HCT116 (cell line): Measurements from ENCODE around the gene ZC3H13.

Experiments
- CEBPB ChIP-seq: IDR thresholded peaks from 2 replicates; pipeline ENCODE4 v1.6.1; 2012; ENCODE audit warnings: low read depth
- ELF1 ChIP-seq: IDR thresholded peaks from 2 replicates; pipeline ENCODE4 v1.6.1; 2012; ENCODE audit warnings: low read depth, borderline replicate concordance
- JUND ChIP-seq: IDR thresholded peaks from 2 replicates; pipeline ENCODE4 v1.6.1; 2012
- POLR2A ChIP-seq: IDR thresholded peaks from 2 replicates; pipeline ENCODE4 v1.7.0; 2011; ENCODE audit warnings: borderline replicate concordance; ENCODE audit not compliant: insufficient read depth, insufficient read length; ENCODE audit errors: extremely low read depth
- POLR2AphosphoS5 ChIP-seq: IDR thresholded peaks from 2 replicates; pipeline ENCODE4 v1.6.1; 2011; ENCODE audit warnings: mild to moderate bottlenecking, low read depth, low read length, moderate library complexity
- RAD21 ChIP-seq: IDR thresholded peaks from 2 replicates; pipeline ENCODE4 v1.6.1; 2012; ENCODE audit warnings: low read depth, mild to moderate bottlenecking
- SP1 ChIP-seq: IDR thresholded peaks from 2 replicates; pipeline ENCODE4 v1.6.1; 2012; ENCODE audit warnings: low read depth
- YY1 ChIP-seq: IDR thresholded peaks from 2 replicates; pipeline ENCODE4 v1.6.1; 2011; ENCODE audit warnings: low read length, low read depth, moderate library complexity, mild to moderate bottlenecking; ENCODE audit not compliant: insufficient replicate concordance; ENCODE audit errors: extremely low read depth
- TF ChIP-seq, protein P1 (sequence below), 3 experiments: fragments of 200-600 bp in 1 of 3; sonication (generic) in 1 of 3; IDR thresholded peaks in 2 of 3; conservative IDR thresholded peaks in 1 of 3; 2 replicates each; pipeline ENCODE4 v1.5.1; 2012 to 2017; ENCODE audit warnings: low read depth in 2 of 3, low read length in 2 of 3, antibody characterized with exemption in 1 of 3, borderline replicate concordance in 1 of 3, control low read depth in 1 of 3, mild to moderate bottlenecking in 1 of 3, mixed read lengths in 1 of 3, mixed run types in 1 of 3, moderate library complexity in 1 of 3; ENCODE audit not compliant: insufficient read depth in 1 of 3
- TF ChIP-seq, protein P2 (sequence below): IDR thresholded peaks from 2 replicates; pipeline ENCODE4 v1.6.1; 2012; ENCODE audit warnings: low read depth

DNA sequence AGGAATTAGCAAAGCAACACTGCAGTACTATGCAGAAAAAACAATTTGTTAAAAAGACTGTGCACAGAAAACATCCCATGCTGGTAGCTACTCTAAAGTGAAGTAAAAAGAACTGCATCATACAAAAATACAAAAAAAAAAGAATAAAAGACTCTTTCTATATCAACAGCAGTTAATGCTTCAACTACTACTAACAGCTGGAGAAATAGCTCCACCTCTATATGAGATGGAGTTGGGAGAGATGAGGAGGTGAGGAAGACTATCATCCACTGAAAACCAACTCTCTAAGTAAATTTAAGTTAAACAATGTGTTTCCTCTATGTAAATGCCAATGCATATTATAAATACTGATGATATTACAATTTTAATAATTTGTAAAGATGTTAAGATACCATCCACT, 1.8 kb downstream of the ZC3H13 start:
- TF ChIP-seq SP1 (no peak), POLR2A (no peak), POLR2AphosphoS5 (no peak), RAD21 (no peak), ELF1 (no peak), YY1 (no peak), CEBPB (no peak), JUND (no peak)
- TF ChIP-seq, protein P1, sequence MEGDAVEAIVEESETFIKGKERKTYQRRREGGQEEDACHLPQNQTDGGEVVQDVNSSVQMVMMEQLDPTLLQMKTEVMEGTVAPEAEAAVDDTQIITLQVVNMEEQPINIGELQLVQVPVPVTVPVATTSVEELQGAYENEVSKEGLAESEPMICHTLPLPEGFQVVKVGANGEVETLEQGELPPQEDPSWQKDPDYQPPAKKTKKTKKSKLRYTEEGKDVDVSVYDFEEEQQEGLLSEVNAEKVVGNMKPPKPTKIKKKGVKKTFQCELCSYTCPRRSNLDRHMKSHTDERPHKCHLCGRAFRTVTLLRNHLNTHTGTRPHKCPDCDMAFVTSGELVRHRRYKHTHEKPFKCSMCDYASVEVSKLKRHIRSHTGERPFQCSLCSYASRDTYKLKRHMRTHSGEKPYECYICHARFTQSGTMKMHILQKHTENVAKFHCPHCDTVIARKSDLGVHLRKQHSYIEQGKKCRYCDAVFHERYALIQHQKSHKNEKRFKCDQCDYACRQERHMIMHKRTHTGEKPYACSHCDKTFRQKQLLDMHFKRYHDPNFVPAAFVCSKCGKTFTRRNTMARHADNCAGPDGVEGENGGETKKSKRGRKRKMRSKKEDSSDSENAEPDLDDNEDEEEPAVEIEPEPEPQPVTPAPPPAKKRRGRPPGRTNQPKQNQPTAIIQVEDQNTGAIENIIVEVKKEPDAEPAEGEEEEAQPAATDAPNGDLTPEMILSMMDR (IDR thresholded peaks at IDR 0.05 in 2 of 3, conservative IDR thresholded peaks at IDR 0.05 in 1 of 3; ENCODE audit: borderline replicate concordance in 1 of 3, insufficient read depth in 1 of 3, low read depth in 2 of 3, low read length in 2 of 3), result no peak
- TF ChIP-seq, protein P2, sequence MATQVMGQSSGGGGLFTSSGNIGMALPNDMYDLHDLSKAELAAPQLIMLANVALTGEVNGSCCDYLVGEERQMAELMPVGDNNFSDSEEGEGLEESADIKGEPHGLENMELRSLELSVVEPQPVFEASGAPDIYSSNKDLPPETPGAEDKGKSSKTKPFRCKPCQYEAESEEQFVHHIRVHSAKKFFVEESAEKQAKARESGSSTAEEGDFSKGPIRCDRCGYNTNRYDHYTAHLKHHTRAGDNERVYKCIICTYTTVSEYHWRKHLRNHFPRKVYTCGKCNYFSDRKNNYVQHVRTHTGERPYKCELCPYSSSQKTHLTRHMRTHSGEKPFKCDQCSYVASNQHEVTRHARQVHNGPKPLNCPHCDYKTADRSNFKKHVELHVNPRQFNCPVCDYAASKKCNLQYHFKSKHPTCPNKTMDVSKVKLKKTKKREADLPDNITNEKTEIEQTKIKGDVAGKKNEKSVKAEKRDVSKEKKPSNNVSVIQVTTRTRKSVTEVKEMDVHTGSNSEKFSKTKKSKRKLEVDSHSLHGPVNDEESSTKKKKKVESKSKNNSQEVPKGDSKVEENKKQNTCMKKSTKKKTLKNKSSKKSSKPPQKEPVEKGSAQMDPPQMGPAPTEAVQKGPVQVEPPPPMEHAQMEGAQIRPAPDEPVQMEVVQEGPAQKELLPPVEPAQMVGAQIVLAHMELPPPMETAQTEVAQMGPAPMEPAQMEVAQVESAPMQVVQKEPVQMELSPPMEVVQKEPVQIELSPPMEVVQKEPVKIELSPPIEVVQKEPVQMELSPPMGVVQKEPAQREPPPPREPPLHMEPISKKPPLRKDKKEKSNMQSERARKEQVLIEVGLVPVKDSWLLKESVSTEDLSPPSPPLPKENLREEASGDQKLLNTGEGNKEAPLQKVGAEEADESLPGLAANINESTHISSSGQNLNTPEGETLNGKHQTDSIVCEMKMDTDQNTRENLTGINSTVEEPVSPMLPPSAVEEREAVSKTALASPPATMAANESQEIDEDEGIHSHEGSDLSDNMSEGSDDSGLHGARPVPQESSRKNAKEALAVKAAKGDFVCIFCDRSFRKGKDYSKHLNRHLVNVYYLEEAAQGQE, result no peak
